Measurements from ENCODE around the gene JAZF1.
"Not testable (repeated sequence)": the region's sequence is repeated elsewhere in the genome, so short reads cannot be mapped to it uniquely, and the experiment has no call there.

Gene JAZF1

GRCh38 chr7:28033386-28033785 lies 147.2 kb downstream of the JAZF1 start:
- DNase-seq: no peak

DNA sequence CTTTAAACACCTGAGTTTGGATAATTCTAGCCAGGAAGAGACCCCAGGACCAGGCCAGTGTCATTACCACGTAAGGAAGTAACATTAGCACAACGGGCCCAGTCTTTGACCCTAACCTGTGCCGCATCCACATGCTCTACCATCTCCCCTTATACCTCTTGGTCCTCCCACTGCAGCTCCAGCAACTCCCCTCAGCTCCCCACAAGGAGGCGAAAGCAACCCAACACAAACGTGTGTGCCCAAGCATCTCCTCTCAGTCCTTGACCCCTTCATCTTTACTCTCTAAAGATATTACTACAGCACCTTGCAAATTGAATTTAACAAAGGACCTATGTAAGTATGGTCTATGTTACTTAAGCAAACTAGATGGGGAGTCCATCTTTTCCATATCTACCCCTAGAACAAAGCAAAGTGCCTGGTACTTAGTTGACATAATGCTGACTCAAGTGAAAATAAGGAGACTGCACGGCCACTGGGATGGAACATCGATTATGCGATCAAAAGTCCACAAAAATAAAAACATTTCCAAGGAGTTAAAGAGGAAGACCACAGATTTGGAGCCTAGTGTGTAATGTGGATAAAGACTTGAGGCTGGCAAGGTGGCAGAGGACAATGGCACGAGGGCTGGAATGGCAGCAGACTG lies 147.7 kb downstream of the JAZF1 start:
- DNase-seq: no peak

DNA sequence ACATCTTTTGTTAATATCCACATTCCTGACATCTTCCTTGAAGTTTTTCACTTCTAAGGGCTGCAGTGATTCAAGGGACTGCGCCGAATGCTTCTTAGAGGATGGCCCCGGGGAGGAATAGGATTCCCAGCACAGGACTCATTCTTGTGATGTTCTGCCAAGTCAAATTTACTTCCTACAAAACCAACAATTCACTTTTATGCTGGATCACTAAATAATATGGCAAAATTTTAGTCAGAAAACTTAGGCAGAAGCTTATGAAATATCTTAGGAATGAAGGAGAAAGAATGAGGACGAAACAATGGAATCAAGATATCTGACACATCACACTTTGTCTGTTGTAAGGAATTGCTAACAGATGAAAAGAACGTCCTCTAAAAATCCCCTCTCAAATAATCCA lies 151.5 kb downstream of the JAZF1 start:
- no peak for DNase-seq

- no peak for DNase-seq
These were observed 152.1 kb downstream of the JAZF1 start for GRCh38 chr7:28028471-28028870.

GRCh38 chr7:28026237-28026636 lies 154.4 kb downstream of the JAZF1 start:
- DNase-seq: no peak

GRCh38 chr7:28024786-28025334 lies 155.7 kb downstream of the JAZF1 start:
- no peak for DNase-seq

DNA sequence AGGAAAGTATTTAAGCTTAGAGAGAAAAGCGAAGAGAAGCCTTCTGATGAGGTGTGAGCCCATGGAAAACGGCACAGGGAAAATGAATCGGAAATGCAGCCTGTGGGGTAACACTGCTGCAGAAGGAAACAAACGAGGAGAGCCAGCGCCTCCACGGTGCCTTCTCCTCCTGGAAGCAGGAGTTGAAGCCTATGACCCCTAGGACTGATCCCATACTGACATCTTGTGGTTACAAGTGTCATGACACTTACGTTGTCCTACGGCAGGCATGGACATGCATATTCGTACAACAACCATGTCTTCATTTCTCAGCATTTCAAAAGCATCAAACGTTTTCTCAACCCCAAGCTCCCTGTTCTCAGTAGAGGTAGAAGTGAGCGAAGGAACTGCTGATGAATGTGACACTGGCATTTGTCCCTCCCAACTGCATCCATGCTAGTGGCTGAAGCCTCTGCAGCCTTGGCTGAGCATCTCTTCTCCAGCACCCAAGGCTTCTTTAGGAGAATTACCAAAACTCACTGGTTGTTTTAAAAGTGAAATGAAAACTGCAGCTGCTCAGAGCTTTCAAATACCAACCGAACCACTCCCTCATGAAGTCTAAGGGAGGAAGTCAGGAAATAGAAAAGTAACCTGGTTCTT lies 160.2 kb downstream of the JAZF1 start:
- peak; percentile 43 to 63 for DNase-seq

- DNase-seq: no peak
These were observed 161.6 kb downstream of the JAZF1 start for GRCh38 chr7:28018856-28019465.

GRCh38 chr7:28018446-28018845 lies 162.1 kb downstream of the JAZF1 start:
- no peak for DNase-seq

- no peak for DNase-seq
These were observed 162.6 kb downstream of the JAZF1 start for GRCh38 chr7:28018020-28018419.

- DNase-seq: no peak
These were observed 163.2 kb downstream of the JAZF1 start for GRCh38 chr7:28017372-28017771.

DNA sequence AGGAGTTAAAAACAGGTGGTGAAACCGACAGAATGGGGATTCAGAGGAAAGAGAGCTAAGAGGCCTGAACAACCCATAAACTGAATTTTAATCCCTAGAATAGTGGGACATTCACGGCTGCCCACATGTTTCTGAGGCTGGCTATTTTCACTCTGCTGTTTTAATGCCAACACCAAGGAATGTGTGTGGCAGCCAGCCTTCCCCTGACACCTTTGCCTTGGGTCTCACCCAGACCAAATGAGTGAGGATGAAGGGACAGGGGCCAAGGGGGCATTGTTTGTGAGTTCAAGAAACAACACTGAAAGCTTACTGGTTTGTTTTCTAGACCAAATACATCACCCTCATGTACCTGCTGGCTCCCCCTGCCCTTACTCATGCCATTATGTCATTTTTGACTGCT lies 164.3 kb downstream of the JAZF1 start:
- DNase-seq: no peak

DNA sequence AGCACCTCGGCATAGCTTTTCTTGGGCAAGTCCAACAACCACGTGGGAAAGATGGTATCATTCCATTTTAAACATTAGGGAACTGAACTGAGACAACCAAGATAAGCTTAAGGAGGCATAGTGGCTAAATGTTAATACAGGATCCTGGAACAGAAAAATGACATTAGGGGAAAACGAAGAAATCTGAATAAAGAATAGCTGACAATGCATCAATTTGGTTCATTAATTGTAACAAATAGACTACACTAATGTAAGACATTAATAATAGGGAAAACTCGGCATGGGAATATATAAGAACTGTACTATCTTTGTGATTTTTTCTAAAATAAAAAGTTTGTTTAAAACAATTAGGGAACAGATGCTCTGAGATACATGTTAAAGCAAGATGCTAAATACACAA lies 165.4 kb downstream of the JAZF1 start:
- no peak for DNase-seq

GRCh38 chr7:28014340-28014739 lies 166.3 kb downstream of the JAZF1 start:
- not testable (repeated sequence) for DNase-seq

DNA sequence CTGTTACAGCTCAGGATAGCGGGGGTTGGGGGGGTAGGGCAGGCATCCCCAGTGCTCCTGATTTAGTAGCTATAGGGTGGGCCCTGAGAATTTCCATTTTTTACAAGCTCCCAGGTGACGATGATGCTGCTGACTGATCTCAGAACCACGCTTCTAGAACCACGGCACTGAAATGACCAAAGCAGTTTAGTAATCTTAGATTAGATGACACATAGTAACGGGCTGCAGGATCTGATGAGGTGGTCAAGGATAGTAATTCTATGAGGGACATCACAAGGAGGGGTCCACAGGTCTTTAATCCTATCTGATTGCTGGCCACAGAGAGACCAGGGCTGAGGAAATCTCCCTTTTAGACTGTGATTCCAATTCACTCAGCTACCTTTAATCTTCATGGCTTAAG lies 167.2 kb downstream of the JAZF1 start:
- DNase-seq: no peak

DNA sequence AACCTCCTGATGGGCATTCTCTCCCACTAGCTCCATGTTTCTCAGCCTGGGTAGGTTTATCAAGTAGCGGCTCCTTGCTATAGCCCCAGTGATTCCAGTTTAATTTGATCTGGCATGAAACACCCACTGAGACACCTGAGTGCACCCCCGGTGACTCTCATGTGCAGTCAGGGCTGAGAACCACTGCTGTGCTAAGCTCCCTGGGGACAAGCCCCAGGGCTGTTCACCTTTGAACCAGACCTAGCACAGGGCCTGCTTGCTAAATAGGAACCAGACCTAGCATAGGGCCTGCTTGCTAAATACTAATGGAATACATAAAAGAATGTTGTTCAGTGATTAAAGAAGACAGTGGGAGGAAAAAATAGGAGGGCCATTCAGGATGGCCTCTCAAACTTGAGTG lies 167.6 kb downstream of the JAZF1 start:
- DNase-seq: no peak

GRCh38 chr7:28008911-28009310 lies 171.7 kb downstream of the JAZF1 start:
- no peak for DNase-seq

GRCh38 chr7:28008171-28008570 lies 172.4 kb downstream of the JAZF1 start:
- no peak for DNase-seq

- DNase-seq: no peak
These were observed 174.1 kb downstream of the JAZF1 start for GRCh38 chr7:28006491-28006890.

DNA sequence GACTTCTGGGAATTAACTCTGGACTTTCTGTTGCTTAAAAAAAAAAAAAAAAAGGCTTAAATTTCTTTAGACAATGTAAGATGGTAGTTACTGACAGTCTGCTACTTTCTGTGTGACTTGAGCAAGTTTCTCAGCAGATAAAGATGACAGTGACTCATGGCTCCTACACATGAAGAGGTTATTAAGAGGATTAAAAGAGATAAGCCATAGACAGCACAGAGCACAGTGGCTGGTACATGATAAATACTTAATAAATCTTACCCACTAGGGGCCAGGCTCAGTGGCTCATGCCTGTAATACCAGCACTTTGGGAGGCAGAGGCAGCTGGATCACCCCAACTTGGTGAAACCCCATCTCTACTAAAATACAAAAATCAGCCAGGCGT lies 174.8 kb downstream of the JAZF1 start:
- no peak for DNase-seq

GRCh38 chr7:28005075-28005846 lies 175.3 kb downstream of the JAZF1 start:
- DNase-seq: no peak

GRCh38 chr7:28003408-28003807 lies 177.2 kb downstream of the JAZF1 start:
- no peak for DNase-seq

GRCh38 chr7:28002638-28003037 lies 178.0 kb downstream of the JAZF1 start:
- no peak for DNase-seq

- no peak for DNase-seq
These were observed 178.7 kb downstream of the JAZF1 start for GRCh38 chr7:28001896-28002295.
